HEK293T (cell line): Measurements from ENCODE around the gene P2RY12.

Experiments
- ARNT ChIP-seq: fragments of 450-650 bp; IDR thresholded peaks from 2 replicates; pipeline ENCODE4 v1.6.1; 2017; ENCODE audit warnings: mild to moderate bottlenecking
- CTBP1 ChIP-seq: fragments of 450-650 bp; IDR thresholded peaks from 2 replicates; pipeline ENCODE4 v1.6.1; 2016; ENCODE audit warnings: borderline replicate concordance
- ELF4 ChIP-seq: fragments of 450-650 bp; IDR thresholded peaks from 2 replicates; pipeline ENCODE4 v1.6.1; 2017; ENCODE audit warnings: antibody characterized with exemption
- FOXA1 ChIP-seq: fragments of 450-650 bp; IDR thresholded peaks from 2 replicates; pipeline ENCODE4 v1.6.1; 2016; ENCODE audit warnings: mild to moderate bottlenecking
- FOXK2 ChIP-seq: fragments of 450-650 bp; IDR thresholded peaks from 2 replicates; pipeline ENCODE4 v1.6.1; 2016; ENCODE audit warnings: mild to moderate bottlenecking
- FOXM1 ChIP-seq: fragments of 450-650 bp; IDR thresholded peaks from 2 replicates; pipeline ENCODE4 v1.6.1; 2017; ENCODE audit warnings: mild to moderate bottlenecking, borderline replicate concordance
- LEF1 ChIP-seq: fragments of 450-650 bp; IDR thresholded peaks from 2 replicates; pipeline ENCODE4 v1.6.1; 2017; ENCODE audit warnings: mild to moderate bottlenecking, borderline replicate concordance
- NFRKB ChIP-seq: fragments of 450-650 bp; IDR thresholded peaks from 2 replicates; pipeline ENCODE4 v1.6.1; 2016; ENCODE audit warnings: mild to moderate bottlenecking, moderate library complexity
- PKNOX1 ChIP-seq: fragments of 450-650 bp; IDR thresholded peaks from 2 replicates; pipeline ENCODE4 v1.6.1; 2016
- SP1 ChIP-seq: fragments of 450-650 bp; IDR thresholded peaks from 2 replicates; pipeline ENCODE4 v1.6.1; 2017
- ZNF384 ChIP-seq: fragments of 450-650 bp; IDR thresholded peaks from 2 replicates; pipeline ENCODE4 v1.6.1; 2016

- no peak for TF ChIP-seq ELF4
- no peak for TF ChIP-seq NFRKB
- no peak for TF ChIP-seq ARNT
- no peak for TF ChIP-seq FOXK2
- TF ChIP-seq PKNOX1: no peak
- TF ChIP-seq SP1: no peak
- TF ChIP-seq CTBP1: no peak
- no peak for TF ChIP-seq ZNF384
- TF ChIP-seq LEF1: no peak
- TF ChIP-seq FOXA1: no peak
- TF ChIP-seq FOXM1: no peak
Observed at GRCh38 chr3:151371526-151371925, 13.0 kb downstream of the P2RY12 start.
